ENCODE data around the gene BOC.

DNA sequence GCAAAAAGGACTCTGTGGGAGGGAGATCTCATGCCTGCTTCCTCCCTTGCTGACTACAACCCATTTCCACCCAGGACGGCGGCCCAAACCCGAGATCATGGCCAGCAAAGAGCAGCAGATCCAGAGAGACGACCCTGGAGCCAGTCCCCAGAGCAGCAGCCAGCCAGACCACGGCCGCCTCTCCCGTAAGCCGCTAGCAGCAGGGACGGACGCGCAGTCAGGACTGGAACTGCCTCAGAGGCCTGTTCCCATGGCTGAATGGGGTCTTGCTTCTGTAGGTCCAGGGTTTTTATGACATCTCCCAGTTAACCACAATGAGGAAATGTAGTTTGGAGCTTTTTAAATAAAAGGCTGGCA, 67.2 kb downstream of the BOC start:
- TF ChIP-seq, protein P1, sequence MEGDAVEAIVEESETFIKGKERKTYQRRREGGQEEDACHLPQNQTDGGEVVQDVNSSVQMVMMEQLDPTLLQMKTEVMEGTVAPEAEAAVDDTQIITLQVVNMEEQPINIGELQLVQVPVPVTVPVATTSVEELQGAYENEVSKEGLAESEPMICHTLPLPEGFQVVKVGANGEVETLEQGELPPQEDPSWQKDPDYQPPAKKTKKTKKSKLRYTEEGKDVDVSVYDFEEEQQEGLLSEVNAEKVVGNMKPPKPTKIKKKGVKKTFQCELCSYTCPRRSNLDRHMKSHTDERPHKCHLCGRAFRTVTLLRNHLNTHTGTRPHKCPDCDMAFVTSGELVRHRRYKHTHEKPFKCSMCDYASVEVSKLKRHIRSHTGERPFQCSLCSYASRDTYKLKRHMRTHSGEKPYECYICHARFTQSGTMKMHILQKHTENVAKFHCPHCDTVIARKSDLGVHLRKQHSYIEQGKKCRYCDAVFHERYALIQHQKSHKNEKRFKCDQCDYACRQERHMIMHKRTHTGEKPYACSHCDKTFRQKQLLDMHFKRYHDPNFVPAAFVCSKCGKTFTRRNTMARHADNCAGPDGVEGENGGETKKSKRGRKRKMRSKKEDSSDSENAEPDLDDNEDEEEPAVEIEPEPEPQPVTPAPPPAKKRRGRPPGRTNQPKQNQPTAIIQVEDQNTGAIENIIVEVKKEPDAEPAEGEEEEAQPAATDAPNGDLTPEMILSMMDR (IDR thresholded peaks at IDR 0.05; ENCODE audit: control extremely low read depth in 1 of 3, insufficient read depth in 1 of 3, low read depth in 1 of 3, low read length in 3 of 3) = no peak
- TF ChIP-seq EZH2 (IDR thresholded peaks at IDR 0.05; ENCODE audit: low read depth, low read length, severe bottlenecking) = no peak
- no peak for TF ChIP-seq RFX5 (IDR thresholded peaks at IDR 0.05; ENCODE audit: borderline replicate concordance, low read depth, low read length)
- TF ChIP-seq CBX8 (IDR thresholded peaks at IDR 0.05; ENCODE audit: borderline replicate concordance, low read depth, low read length) = no peak
- no peak for TF ChIP-seq HDAC6 (IDR thresholded peaks at IDR 0.05; ENCODE audit: low read depth, low read length)
- no peak for TF ChIP-seq KDM1A (IDR thresholded peaks at IDR 0.05; ENCODE audit: borderline replicate concordance, low read length)
- no peak for TF ChIP-seq POLR2AphosphoS5 (IDR thresholded peaks at IDR 0.05; ENCODE audit: low read depth, low read length)
